ENCODE data around the gene TRIO. TPM values are rescaled to one million over a fixed set of nuclear protein-coding genes. Genes with fewer than 3 reads are reported as not detected.

Gene TRIO
- total and polyA plus RNA-seq, 10 of the 15 experiments (the other 5 are each of a cell fraction or from before 2014, with no cell fraction given), result 5.1 to 96.4 (median 44.6) TPM

- no peak overlapping the region; the same call in 1 of the 2 replicates for H3K4me2 ChIP-seq (ENCODE audit: control insufficient read depth, insufficient read depth)
- WGBS (ENCODE audit: insufficient coverage, insufficient replicate concordance, low lambda C conversion rate, missing lambda C conversion rate), result 87% methylated on average over 6 of the region's 6 CpGs
- POLR2A ChIA-PET, result no interaction called here
- ATAC-seq (peak; percentile 21; the same call in 1 of the 3 replicates), FAIRE-seq (no peak), DNase-seq (ENCODE audit: low read depth, low spot score) (no peak)
- H3K79me2 ChIP-seq (ENCODE audit: control insufficient read depth, insufficient read depth, low read length), result no peaks in the 10 kb centered on the region
- intact Hi-C loops (cut with micrococcal nuclease; ENCODE audit: unreplicated experiment), result no loop called here
- peaks cover 12 to 49% of the 10 kb centered on the region in 2 experiments for H3K36me3 ChIP-seq (ENCODE audit: control insufficient read depth in 2 of 2, insufficient read depth in 2 of 2, low read length in 1 of 2)
- CTCF ChIA-PET, result interaction anchor here (0.6 to 1.3 kb wide), 2 partner anchors 218 to 275 kb away, joined by 3 read pairs; no protein-coding TSS in a partner anchor
- H3K9ac ChIP-seq (ENCODE audit: control insufficient read depth, insufficient read depth, low read length), result no peak overlapping the region
- no peaks in the 10 kb centered on the region for H3K4me1 ChIP-seq (ENCODE audit: control insufficient read depth, insufficient read depth, low read length)
- TF ChIP-seq RAD21 (IDR thresholded peaks at IDR 0.05; ENCODE audit: insufficient read depth, low read depth, low read length) (no peak), IRF5 (IDR thresholded peaks at IDR 0.05; ENCODE audit: borderline replicate concordance) (no peak), MTA3 (IDR thresholded peaks at IDR 0.05; ENCODE audit: borderline replicate concordance, low read length) (no peak), ELK1 (IDR thresholded peaks at IDR 0.05; ENCODE audit: low read depth, low read length) (no peak), MYB (IDR thresholded peaks at IDR 0.05; ENCODE audit: borderline replicate concordance, low read depth, low read length) (no peak), BRCA1 (IDR thresholded peaks at IDR 0.05; ENCODE audit: low read depth, low read length) (no peak), SIX5 (IDR thresholded peaks at IDR 0.05; ENCODE audit: low read depth, low read length, severe bottlenecking) (no peak), SRF (IDR thresholded peaks at IDR 0.05; ENCODE audit: low read depth in 2 of 2, low read length in 2 of 2) (no peak), PRDM15 (CRISPR knock-in tag; IDR thresholded peaks at IDR 0.05) (no peak), POLR2AphosphoS2 (IDR thresholded peaks at IDR 0.05; ENCODE audit: low read depth, low read length) (no peak), SMARCA5 (IDR thresholded peaks at IDR 0.05) (no peak)
- no peak overlapping the region for H3K27ac ChIP-seq (ENCODE audit: control insufficient read depth, insufficient read depth)
- no peak overlapping the region for H2AFZ ChIP-seq (ENCODE audit: control insufficient read depth, low read depth, low read length)
- H3K4me3 ChIP-seq, result no peak overlapping the region
- no peaks in the 10 kb centered on the region for H4K20me1 ChIP-seq (ENCODE audit: control insufficient read depth, insufficient read depth)
- BruUV-seq (replicated peaks), result no TSS peak
- SMC1A ChIA-PET (ENCODE audit: uncharacterized antibody, unreplicated experiment), result interaction anchor here (1.5 kb wide), 1 partner anchor 275 kb away, joined by 3 read pairs; no protein-coding TSS in a partner anchor
- RAD21 ChIA-PET (ENCODE audit: unreplicated experiment), result interaction anchor here (0.7 kb wide), 1 partner anchor 275 kb away, joined by 3 read pairs; no protein-coding TSS in a partner anchor
- H3K27me3 ChIP-seq (replicated peaks in 1 of 2; ENCODE audit: control insufficient read depth in 2 of 2, insufficient read depth in 2 of 2, low read length in 1 of 2), result no peaks in the 10 kb centered on the region
- H3K9me3 ChIP-seq (replicated peaks; ENCODE audit: control insufficient read depth, insufficient read depth, low read length), result no peaks in the 10 kb centered on the region
- in situ Hi-C loops (cut with MboI), result loop anchor here (25.0 kb wide), 2 partner anchors 386 to 639 kb away; no protein-coding TSS in a partner anchor
Measured at GRCh38 chr5:14373685-14374084, 230.5 kb downstream of the TRIO start.
